C4-2B (cell line): Measurements from ENCODE around the gene RASA3.

ENCODE experiments used
- CTCF ChIP-seq: fragments of 450-650 bp; conservative IDR thresholded peaks from 2 replicates; pipeline ENCODE4 v1.5.1; 2017; ENCODE audit warnings: mild to moderate bottlenecking
- ZFX ChIP-seq: fragments of 450-650 bp; IDR thresholded peaks from 2 replicates; pipeline ENCODE4 v1.6.1; 2017

DNA sequence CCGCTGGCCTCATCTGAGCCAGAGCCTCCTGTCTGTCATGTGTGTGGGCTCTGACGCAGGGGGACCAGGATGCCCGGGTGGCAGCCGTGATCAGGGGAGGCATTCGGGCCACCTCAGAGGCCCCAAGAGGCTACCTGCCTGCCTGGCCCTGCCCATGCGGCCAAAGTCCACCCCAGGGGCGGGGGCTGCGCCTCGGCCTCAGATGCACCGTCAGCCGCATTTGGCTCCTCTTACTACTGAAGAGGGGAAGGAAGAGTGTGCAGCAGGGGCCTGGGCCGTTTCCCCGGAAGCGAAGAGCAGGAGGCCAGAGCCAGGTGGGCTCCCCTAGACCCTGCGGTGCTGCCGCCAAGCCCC lies 192.5 kb downstream of the RASA3 start:
- TF ChIP-seq CTCF, result no peak
- no peak for TF ChIP-seq ZFX
